GM21723 (cell line): Measurements from ENCODE around the gene WIPF2.

Experiments
- ATAC-seq: cut with Tn5 transposase; IDR thresholded peaks from one replicate; pipeline ENCODE4 v1.9.1; 2021; ENCODE audit warnings: mild to moderate bottlenecking, moderate library complexity; ENCODE audit not compliant: unreplicated experiment

Gene WIPF2

DNA sequence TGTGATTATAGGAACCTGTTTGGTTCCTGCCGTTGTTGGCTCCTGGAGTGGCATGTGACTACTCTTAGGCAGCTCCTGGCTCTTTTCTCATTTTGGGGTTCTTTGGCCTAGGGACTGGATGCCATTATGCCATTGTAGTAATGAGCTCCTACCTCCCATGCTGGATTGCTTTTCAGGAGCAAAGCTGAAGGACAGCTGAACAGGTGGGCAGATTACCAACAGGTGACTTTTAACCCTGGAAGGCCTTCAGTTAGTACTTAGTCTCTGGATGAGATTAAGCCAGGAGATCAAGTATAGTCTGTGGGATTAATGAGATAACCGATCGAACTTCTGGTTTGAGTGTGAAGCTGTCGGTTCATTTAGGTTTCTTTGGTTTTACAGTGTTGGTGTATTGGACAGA lies 25.2 kb downstream of the WIPF2 start:
- no peak for ATAC-seq

DNA sequence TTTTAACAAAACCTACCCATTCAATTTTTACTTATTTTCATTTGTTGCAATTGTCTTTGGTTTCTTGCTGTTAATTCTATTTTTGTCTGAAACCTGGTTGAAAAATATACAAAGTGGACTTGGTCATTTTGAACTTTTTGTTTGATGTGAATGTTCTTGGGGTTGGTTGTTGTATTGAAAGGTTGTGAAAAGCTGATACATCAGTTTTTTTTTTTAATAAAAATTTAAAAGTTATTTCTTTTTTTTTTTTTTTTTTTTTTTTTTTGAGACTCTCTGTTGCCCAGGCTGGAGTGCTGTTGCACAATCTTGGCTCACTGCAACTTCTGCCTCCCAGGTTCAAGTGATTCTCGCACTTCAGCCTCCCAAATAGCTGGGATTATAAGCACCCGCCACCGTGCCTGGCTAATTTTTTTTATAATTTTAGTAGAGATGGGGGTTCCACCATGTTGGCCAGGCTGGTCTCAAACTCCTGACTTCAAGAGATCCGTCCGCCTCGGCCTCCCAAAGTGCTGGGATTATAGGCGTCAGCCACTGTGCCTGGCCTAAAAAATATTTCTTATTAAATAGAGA lies 28.9 kb downstream of the WIPF2 start:
- ATAC-seq = no peak

DNA sequence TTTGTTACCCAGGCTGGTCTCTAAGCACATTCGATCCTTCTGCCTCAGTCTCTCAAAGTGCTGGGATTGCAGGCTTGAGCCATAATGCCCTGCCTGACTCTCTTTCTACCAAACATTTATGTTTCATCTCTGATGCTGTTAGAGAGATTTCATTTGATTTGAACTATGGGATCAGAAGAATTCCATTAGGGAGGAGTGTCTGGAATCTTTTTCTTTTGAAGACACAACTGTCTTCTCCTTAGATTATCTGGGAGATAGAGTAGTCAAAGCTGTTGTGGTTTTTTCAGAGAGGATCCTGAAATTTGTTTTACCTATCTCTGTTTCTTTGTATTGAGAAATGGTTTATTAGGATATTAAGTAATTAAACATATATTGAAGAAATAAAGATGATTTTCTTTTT lies 29.4 kb downstream of the WIPF2 start:
- ATAC-seq = no peak

DNA sequence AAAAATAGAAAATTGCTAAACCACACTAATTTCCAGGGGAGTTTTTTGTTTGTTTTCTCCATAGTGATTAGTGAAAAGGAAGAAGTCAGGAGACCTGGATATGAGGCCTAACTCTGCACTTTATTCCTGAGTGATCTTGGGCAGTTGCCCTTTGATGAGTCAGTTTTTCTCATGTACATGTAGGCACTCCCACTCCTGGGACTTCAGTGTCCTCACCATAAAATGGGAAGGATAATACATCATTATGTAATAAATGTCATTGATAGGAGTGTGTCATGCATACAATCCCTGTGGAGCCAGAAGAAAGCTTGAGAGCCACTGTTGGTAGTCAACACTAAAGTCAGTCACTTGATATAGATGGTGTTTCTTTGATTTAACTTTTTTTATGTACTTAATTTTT lies 32.5 kb downstream of the WIPF2 start:
- ATAC-seq = no peak

DNA sequence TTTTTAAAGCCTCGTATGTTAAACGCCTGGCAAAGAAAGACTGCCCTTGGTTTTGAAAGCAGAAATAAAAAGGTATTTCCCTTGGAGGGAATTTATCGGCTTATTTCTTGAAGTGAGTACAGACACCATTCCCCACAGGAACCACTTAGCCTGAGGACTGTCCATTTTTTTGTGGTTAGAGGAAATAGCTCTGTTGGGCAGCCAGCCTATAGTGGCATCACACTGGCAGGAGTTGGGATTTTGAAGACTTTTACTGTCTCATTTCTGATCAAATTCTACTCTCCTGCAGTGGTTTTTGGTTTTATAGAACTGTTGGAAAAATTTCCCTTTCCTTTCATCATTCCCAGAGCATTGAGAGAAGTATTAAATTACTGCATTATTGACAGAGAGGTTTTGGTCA lies 34.5 kb downstream of the WIPF2 start:
- ATAC-seq = no peak

DNA sequence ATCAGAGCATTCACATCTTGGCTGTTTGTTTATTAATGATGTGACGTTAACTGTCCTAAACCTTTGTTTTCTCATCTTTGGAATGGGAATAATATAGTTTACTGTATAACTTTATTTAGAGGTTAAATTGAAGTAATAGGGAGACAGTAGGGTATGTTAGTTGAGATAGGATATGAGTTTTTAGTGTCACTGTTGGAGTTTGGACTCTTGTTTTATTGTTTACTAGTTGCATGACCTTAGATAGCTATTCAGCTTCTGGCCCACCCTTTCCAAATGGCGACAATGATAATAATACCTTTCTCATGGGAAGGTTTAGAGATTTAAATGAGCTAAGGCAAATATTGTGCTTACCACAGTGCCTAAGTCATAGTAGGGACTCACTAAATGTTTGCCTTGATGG lies 40.4 kb downstream of the WIPF2 start:
- ATAC-seq = no peak

DNA sequence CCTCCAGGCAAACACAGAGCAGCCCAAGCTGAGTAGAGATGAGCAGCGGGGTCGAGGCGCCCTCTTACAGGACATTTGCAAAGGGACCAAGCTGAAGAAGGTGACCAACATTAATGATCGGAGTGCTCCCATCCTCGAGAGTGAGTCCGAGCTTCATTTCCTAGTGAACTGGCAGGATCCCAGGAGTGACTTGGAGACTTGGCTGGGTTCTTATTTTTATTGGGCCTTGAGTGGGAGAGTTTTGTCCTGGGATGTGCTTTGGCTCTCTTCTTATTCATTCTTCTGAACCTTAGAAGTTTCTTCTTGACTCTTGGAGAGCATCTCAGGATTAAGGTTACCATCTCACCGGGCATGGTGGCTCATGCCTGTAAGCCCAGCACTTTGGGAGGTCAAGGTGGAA lies 41.4 kb downstream of the WIPF2 start:
- no peak for ATAC-seq

DNA sequence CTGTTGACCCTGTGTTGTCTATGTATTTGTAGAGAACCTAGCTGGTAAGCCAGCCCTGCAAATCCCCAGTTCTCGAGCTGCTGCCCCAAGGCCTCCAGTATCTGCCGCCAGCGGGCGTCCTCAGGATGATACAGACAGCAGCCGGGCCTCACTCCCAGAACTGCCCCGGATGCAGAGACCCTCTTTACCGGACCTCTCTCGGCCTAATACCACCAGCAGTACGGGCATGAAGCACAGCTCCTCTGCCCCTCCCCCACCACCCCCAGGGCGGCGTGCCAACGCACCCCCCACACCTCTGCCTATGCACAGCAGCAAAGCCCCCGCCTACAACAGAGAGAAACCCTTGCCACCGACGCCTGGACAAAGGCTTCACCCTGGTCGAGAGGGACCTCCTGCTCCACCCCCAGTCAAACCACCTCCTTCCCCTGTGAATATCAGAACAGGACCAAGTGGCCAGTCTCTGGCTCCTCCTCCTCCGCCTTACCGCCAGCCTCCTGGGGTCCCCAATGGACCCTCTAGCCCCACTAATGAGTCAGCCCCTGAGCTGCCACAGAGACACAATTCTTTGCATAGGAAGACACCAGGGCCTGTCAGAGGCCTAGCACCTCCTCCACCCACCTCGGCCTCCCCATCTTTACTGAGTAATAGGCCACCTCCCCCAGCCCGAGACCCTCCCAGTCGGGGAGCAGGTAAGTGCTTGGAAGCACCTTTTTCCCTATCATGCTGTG lies 45.5 kb downstream of the WIPF2 start:
- no peak for ATAC-seq

DNA sequence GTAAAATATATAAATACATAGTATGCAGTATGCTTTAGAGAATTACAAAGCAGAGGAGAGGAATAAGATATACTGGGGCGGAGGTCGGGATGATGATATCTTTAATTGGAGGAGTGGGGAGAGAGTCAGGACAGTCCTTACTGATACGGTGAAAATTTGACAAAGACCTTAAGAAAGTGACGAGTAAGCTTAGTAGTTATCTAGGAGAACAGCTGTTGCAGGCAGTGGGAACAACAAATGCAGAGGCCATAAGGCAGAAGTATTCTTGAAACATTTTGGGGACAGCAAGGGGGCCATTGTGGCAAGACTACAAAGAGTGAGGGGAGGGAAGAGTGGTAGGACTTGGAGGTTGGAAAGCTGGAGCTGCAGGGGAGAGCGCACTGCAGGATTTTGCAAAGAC lies 46.2 kb downstream of the WIPF2 start:
- ATAC-seq = no peak

DNA sequence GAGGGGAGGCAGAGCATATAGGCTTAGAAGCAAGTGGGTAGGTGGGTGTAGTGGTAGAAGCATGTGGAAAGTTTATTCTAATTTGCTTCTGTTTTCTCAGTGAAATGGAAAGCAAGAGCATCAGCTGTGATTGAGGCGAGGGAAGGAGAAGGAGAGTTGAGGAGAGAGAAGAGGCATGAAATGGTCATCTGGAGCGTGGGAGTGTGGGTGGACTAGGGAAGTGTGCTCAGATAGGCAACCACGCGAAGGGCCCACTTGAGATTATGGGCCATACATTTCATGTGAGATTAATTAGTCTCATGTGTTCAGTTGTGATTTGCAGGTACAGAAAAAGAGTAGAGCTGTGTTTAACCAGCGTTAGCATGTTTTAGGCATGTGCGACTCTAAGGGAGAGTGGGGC lies 47.8 kb downstream of the WIPF2 start:
- no peak for ATAC-seq

DNA sequence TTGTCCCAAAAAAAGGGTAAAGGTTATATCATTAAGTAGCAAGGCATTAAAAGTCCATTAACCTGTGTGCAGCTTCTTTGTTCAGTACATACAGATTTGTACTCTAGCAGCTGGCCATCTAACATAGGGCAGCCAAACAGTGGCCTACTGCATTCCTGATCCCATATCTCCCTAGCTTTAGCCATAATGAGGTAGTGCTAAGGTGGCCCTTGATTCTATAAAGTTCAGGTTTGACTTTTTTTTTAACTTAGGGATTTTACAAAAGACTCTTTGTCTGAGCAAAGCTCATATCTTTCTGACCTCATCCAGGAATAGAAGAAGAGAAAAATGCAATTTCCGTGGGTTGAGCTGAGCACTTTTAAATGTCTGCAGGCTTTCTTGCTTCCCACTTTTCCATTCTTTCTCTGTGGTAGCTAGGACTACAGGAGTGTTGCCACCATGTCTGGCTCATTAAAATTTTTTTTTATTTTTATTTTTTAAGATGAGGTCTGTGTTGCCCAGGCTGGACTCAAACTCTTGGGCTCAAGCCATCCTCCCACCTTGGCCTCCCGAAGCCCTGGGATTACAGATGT lies 49.1 kb downstream of the WIPF2 start:
- ATAC-seq = no peak

DNA sequence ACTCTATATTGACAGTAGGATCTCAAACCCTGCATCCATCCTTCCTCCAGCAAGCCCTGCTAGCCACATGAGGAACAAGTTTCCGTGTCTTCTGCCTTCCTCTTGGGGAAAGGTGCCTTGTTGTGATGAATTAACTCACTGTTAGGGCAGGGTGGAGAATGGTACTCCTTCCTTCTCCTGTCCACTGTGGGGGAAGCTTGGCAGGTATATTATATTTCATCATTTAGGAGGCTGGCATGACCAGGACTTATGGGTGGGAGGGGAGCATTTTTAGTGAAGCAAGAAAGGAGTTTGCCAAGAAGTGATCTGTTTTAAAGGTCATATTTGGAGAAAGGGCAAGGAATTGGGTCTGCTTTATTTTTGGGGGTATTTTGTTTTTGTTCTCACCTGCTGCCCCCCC lies 59.3 kb downstream of the WIPF2 start:
- no peak for ATAC-seq

DNA sequence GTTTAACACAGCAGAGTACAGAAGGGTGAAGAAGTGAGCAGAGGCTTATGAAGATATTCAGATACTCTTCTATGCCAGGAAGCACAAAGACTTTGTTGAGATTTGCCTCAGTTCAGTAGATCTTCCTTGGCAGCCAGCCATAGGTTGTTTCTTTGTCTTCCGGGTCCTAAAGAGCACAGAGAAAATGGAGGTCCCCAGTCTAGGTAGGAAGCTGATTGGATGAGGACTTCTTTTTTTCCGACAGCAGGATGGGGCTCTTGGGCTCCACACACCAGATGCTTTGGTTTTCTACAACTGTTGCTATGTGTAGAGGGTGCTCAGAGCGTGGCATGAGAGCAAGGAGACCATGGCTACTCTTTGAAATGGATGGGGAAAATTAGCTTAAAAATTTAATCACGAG lies 60.3 kb downstream of the WIPF2 start:
- ATAC-seq = no peak

DNA sequence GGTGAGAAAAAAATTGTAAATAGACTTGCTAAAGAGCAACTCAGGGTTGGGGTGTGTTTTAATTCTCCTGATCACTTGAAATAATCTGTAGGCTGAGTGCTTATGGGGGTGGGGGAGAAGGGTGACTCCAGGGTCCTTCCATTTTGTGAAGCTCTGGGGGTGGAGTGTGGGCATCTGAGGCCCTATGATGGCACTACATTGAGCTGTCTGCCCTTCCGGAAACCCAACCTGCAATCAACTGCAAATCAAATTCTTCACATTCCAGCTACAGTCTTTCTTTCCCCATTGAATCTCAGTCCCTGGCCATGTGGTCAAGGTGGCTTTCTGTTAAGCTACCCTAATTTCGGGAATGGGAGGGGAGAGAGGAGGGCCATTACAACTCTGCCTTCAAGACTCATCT lies 62.6 kb downstream of the WIPF2 start:
- ATAC-seq = no peak

DNA sequence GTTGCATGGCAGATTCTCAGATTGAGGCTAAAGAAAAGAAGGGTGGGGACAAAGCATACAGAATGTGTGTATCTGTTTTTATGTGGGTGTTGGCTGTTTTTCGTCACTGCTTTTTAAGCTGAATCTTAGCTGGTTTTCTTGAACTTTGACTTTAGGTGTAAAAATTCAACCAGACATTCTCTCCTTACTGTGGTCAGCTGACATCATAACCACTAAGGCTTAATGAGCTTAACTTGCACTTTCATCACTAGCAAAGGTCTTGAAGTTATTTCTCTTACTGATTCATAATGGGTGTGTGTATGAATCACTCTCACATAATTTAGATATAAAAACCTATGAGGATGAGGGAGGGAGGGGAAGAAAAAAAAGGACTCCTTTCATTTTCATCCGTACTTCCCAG lies 64.6 kb downstream of the WIPF2 start:
- no peak for ATAC-seq

DNA sequence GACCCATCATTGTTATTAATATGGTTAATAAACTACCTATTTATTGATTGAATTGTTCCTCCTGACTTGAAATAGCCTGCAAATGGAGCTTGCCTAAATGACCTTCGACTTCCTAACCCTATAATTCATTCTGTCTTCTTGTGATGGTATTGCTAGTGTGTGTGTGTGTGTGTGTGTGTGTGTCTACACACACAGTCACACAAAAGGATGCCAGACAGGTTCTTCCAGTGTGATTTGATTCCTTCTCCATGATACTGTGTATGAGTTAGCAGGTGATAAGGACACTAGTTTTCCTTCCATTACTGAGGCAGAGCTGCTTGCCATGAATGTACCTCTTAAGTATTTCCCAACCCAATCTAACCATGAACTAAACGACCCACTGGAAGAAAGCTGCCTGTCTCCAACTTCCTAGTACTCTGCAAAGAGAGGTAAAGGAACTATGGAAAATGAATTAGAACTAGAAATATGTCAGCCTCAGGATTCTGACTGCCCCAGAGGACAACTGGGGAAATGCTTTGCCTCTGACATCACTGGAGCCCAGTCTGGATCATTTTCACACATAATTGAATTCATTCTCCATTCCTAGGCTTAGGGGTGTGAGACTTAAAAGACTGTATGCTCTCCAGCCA lies 65.1 kb downstream of the WIPF2 start:
- no peak for ATAC-seq

DNA sequence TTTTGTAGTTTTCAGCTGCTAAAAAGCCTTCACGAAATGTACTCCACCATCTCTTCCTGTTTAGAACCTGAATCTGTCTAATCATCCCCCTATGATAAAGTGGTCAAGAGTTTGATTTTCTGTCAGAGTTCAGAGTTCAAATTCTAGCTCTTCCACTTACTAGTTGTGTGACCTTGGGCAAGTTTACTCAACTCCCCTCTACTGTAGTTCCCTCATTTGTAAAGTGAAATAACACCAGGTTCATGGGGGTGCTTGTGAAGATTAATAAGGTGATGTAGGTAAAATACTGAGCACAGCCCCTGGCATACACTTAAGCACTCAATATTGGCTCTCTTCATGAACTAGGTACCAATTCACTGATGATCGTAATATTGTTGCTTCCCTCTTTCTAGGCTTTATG lies 67.4 kb downstream of the WIPF2 start:
- no peak for ATAC-seq

DNA sequence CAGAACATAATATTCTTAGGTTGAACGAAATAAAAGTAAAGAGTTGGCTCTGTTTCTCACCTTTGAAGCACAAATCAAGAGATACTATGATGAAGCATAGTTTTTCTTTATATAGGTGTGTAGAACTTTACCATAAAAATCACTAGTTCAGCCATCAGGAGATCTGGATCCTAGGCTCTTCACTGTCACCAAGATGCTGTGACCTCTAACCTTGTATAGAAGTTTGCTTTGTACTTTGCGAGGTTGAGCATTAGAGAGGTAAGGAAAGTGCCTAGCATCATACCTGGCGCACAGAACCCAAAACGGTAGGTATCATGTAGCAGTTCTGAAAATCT lies 68.0 kb downstream of the WIPF2 start:
- ATAC-seq = no peak

DNA sequence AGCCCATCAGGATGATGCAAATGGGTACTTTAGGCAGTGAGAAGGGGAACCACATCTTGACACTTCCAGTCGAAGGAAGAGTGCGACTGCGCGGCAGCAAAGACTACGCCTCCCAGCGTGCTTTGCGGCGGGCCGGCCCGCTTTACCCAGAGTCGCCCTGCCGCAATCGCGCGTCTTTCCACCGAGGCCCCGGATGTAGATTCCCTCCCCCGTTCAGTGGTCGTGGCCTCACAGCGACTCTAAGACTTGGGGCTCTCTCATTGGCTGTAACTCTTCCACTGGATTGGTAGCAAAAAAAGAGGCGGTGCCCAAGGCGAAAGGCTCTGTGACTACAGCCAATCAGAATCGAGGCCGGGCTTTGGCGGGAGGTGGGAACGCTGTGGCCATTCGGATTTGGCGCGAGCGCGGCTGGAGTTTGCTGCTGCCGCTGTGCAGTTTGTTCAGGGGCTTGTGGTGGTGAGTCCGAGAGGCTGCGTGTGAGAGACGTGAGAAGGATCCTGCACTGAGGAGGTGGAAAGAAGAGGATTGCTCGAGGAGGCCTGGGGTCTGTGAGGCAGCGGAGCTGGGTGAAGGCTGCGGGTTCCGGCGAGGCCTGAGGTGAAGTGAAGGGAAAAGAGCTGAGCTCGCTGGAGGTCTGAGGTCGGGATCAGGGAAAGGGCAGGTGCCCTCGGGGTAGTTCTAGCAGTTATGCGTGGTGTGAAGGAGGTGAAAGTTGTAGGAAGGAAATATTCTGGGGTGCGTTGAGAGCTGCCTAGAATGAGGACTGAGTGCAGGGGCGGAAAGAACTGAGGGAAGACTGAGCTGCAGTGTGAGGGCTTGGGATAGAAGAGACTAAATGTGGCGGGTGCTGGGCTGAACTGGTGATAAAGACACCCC lies 68.6 kb downstream of the WIPF2 start, which contains the start of gene CDC6:
Gene CDC6 (plus strand): TSS at position 386 of the 876 bp plus-strand sequence. CDS start 1,542 bp downstream, outside the sequence.
- ATAC-seq = peak; percentile 88

DNA sequence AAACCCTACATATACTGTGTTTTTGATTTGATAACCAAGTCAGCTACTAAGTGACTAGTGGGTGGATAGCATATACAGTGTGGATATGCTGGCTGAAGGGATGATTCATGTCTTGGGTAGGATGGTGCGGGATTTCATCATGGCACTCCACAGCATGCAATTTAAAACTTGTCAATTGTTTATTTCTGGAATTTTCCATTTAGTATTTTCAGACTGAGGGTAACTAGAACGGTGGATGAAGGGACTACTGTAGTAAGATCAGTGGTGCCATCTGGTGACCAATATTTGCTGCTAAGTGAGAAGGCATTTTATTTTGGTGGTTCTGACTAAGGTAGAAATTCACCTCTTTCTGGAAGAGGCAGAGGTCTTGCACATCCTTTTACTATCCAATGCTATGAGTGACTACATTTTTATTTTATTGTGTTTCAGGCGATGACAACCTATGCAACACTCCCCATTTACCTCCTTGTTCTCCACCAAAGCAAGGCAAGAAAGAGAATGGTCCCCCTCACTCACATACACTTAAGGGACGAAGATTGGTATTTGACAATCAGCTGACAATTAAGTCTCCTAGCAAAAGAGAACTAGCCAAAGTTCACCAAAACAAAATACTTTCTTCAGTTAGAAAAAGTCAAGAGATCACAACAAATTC lies 71.7 kb downstream of the WIPF2 start:
- no peak for ATAC-seq

DNA sequence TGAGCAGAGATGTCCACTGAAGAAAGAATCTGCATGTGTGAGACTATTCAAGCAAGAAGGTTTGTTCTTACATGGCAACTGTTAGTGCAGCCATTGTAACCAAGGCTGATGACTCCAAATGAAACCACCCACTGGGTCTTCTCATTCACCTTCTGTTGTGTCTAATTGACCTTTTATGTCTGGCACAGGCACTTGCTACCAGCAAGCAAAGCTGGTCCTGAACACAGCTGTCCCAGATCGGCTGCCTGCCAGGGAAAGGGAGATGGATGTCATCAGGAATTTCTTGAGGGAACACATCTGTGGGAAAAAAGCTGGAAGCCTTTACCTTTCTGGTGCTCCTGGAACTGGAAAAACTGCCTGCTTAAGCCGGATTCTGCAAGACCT lies 72.2 kb downstream of the WIPF2 start:
- no peak for ATAC-seq
